Lung (tissue), 12 donors: Measurements from ENCODE around the gene ACVR2B. TPM values are rescaled to one million over a fixed set of nuclear protein-coding genes. Genes with fewer than 3 reads are reported as not detected.

Experiments
- ATAC-seq: fragments of 200-7000 bp; cut with Tn5 transposase; one replicate; pipeline ENCODE4 v1.9.1; 2020; ENCODE audit warnings: moderate number of reproducible peaks; ENCODE audit not compliant: insufficient read depth, low FRiP score
- DNase-seq, 3 donors: peaks; one replicate each; pipeline ENCODE4 v3.0.0-alpha.2; 2013 to 2017
- H3K27ac ChIP-seq, 2 donors: one replicate each; pipeline ENCODE4 v1.5.1; 2013; ENCODE audit warnings: mild to moderate bottlenecking in 2 of 2, moderate library complexity in 2 of 2, control low read depth in 1 of 2, inconsistent platforms in 1 of 2, low read depth in 1 of 2, low read length in 1 of 2
- H3K27me3 ChIP-seq, 3 donors: one replicate each; pipeline ENCODE4 v1.5.1; 2013; ENCODE audit warnings: low read length in 2 of 3; ENCODE audit not compliant: control insufficient read depth in 3 of 3, insufficient read depth in 3 of 3
- H3K36me3 ChIP-seq, 4 donors: one replicate each; pipeline ENCODE4 v1.5.1; 2013; ENCODE audit warnings: low read length in 4 of 4, mild to moderate bottlenecking in 1 of 4, moderate library complexity in 1 of 4; ENCODE audit not compliant: control insufficient read depth in 4 of 4, insufficient read depth in 4 of 4
- H3K4me1 ChIP-seq, 5 donors: one replicate each; pipeline ENCODE4 v1.5.1; 2013; ENCODE audit warnings: low read length in 5 of 5, mild to moderate bottlenecking in 2 of 5, moderate library complexity in 1 of 5; ENCODE audit not compliant: control insufficient read depth in 5 of 5, insufficient read depth in 5 of 5
- H3K4me3 ChIP-seq: one replicate; pipeline ENCODE4 v1.5.1; 2013; ENCODE audit warnings: mild to moderate bottlenecking, control low read depth, moderate library complexity
- H3K9ac ChIP-seq, 2 donors: one replicate each; pipeline ENCODE4 v1.5.1; 2013; ENCODE audit warnings: low read length in 2 of 2, control low read depth in 1 of 2; ENCODE audit not compliant: insufficient read depth in 1 of 2
- H3K9me3 ChIP-seq, 4 donors: one replicate each; pipeline ENCODE4 v1.5.1; 2013; ENCODE audit warnings: low read length in 3 of 4, mild to moderate bottlenecking in 1 of 4, moderate library complexity in 1 of 4; ENCODE audit not compliant: control insufficient read depth in 4 of 4, insufficient read depth in 3 of 4
- CTCF ChIP-seq: IDR thresholded peaks from 2 replicates; pipeline ENCODE4 v1.5.1; 2012; ENCODE audit warnings: mild to moderate bottlenecking; ENCODE audit errors: control extremely low read depth, extremely low read depth
- WGBS, 2 donors: extraction: QIAGEN DNeasy Blood & Tissue Kit; methylation state at CpG; one replicate each; pipeline ENCODE4 v1.1.7; 2013; 5-methylcytosine and 5-hydroxymethylcytosine counted together
- polyA plus RNA-seq, 2 donors: library from polyadenylated mRNA; stranded (reverse); fragments of 200-250 nt; gene quantifications; one replicate each; pipeline ENCODE4 v1.2.1, GENCODE V29; 2013
- total RNA-seq, 2 donors: library from RNA; depleted of rRNA in 1 of 2; stranded (reverse); fragments of >200 nt in 1 of 2; gene quantifications; one replicate each; pipeline ENCODE4 v1.2.1, GENCODE V29; 2014 to 2021
- donor health status: control.
- donor health status: control.
- donor health status: Bipolar disorder and iron deficiency.
- donor health status: healthy.
- donor health status: DM: yes; HTN: yes; CAD: no.

The ACVR2B gene
- total and polyA plus RNA-seq, 4 donors: 0.80 to 16.0 (median 3.5) TPM

- WGBS, 2 donors: 62 to 82% methylated on average over 2 of the region's 2 CpGs
- ATAC-seq: no peak
- Histone ChIP-seq H3K9ac (no peak overlapping the region), H3K36me3 (peaks cover 0 to 37% (median 11%) of the 10 kb centered on the region in 4 donors), H3K27ac (no peak overlapping the region), H3K4me3 (no peak overlapping the region), H3K4me1 (no peaks in the 10 kb centered on the region), H3K9me3 (no peaks in the 10 kb centered on the region), H3K27me3 (no peaks in the 10 kb centered on the region)
- DNase-seq: no peak
- TF ChIP-seq CTCF: no peak
Measured at GRCh38 chr3:38507120-38507519, 53.4 kb downstream of the ACVR2B start.

GRCh38 chr3:38509732-38510131 lies 56.0 kb downstream of the ACVR2B start:
- Histone ChIP-seq H3K4me3 (no peak overlapping the region), H3K27me3 (no peaks in the 10 kb centered on the region), H3K9me3 (no peaks in the 10 kb centered on the region), H3K36me3 (peaks cover 3 to 36% (median 7%) of the 10 kb centered on the region in 4 donors), H3K4me1 (no peaks in the 10 kb centered on the region), H3K9ac (no peak overlapping the region), H3K27ac (no peak overlapping the region)
- DNase-seq (no peak), ATAC-seq (no peak)
- TF ChIP-seq CTCF: no peak
- WGBS, 2 donors: 94 to 99% methylated on average over 2 of the region's 2 CpGs

GRCh38 chr3:38510631-38511030 lies 56.9 kb downstream of the ACVR2B start:
- H3K27ac ChIP-seq: no peak overlapping the region
- H3K4me1 ChIP-seq: no peaks in the 10 kb centered on the region
- no peak for TF ChIP-seq CTCF
- H3K36me3 ChIP-seq: peaks cover 5 to 33% (median 7%) of the 10 kb centered on the region in 4 donors
- no peaks in the 10 kb centered on the region for H3K27me3 ChIP-seq
- no peak overlapping the region for H3K4me3 ChIP-seq
- no peak for DNase-seq
- H3K9me3 ChIP-seq: no peaks in the 10 kb centered on the region
- H3K9ac ChIP-seq: no peak overlapping the region
- no peak for ATAC-seq

GRCh38 chr3:38511546-38511945 lies 57.9 kb downstream of the ACVR2B start:
- no peaks in the 10 kb centered on the region for H3K9me3 ChIP-seq
- H3K4me3 ChIP-seq: no peak overlapping the region
- H3K27ac ChIP-seq: no peak overlapping the region
- H3K4me1 ChIP-seq: no peaks in the 10 kb centered on the region
- no peak overlapping the region for H3K9ac ChIP-seq
- H3K27me3 ChIP-seq: no peaks in the 10 kb centered on the region
- peaks cover 6 to 30% (median 7%) of the 10 kb centered on the region in 4 donors for H3K36me3 ChIP-seq
- ATAC-seq (no peak), DNase-seq (no peak)
- no peak for TF ChIP-seq CTCF
- 79 to 92% methylated on average over 3 of the region's 3 CpGs for WGBS, 2 donors
